ENCODE results near the gene TMEM94. TPM values are rescaled to one million over a fixed set of nuclear protein-coding genes. Genes with fewer than 3 reads are reported as not detected.

The TMEM94 gene
- total RNA-seq, 1 donor from 2014 or later, result 125 TPM

DNA sequence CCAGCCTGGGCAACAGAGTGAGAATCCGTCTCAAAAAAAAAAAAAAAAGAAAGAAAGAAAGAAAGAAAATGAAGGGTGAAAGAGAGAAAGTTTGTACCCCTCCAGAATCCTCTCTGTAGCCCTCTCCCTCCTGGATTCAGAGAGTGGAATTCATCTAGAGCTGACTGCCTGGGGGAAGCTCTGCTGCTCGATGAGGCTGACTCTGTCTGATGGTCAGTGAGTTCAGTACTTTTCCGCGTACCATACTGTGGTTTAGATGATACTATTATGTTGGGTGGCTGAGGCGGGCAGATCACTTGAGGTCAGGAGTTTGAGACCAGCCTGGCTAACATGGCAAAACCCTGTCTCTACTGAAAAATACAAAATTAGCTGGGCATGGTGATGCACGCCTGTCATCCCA, 14.8 kb downstream of the TMEM94 start:
- TF ChIP-seq CTCF (IDR thresholded peaks at IDR 0.05), result no peak
- H3K4me3 ChIP-seq, result no peak overlapping the region
- H3K27me3 ChIP-seq, result no peaks in the 10 kb centered on the region
- no peaks in the 10 kb centered on the region for H3K9me3 ChIP-seq
- H3K27ac ChIP-seq, result no peak overlapping the region
- intact Hi-C loops (cut with DNase I), result no loop called here
- H3K4me1 ChIP-seq, result peaks cover 0 to 23% of the 10 kb centered on the region in 2 donors
- no peak for DNase-seq (ENCODE audit: low spot score in 2 of 2)
- peaks cover 5 to 14% of the 10 kb centered on the region in 2 donors for H3K36me3 ChIP-seq

GRCh38 chr17:75472119-75472518, 15.7 kb downstream of the TMEM94 start:
- no peak overlapping the region for H3K4me3 ChIP-seq
- no peaks in the 10 kb centered on the region for H3K9me3 ChIP-seq
- TF ChIP-seq CTCF (IDR thresholded peaks at IDR 0.05), result no peak
- no peak for DNase-seq (ENCODE audit: low spot score in 2 of 2)
- no peak overlapping the region for H3K27ac ChIP-seq
- intact Hi-C loops (cut with DNase I), result no loop called here
- H3K36me3 ChIP-seq, result peaks cover 5 to 14% of the 10 kb centered on the region in 2 donors
- H3K4me1 ChIP-seq, result peaks cover 7 to 31% of the 10 kb centered on the region in 2 donors
- H3K27me3 ChIP-seq, result no peaks in the 10 kb centered on the region

DNA sequence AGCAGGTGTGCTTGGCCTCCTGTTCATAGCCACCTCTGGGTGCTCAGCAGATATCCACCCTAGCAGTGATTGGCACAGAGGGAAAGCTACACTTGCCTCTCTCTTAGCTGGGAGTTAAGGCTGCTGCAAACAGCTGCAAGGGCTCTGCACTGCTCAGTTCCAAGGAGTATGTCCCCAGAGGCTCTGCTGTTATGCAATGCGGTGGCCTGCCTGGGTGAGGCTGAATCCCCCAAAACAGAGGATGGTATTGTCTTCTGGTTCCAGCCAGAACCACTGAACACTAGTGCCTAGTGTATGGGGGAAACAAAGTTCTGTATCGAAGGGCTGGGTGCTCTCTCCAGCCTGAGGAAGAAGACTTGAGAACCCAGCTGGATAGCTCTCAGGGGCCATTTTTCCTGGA, 16.8 kb downstream of the TMEM94 start:
- Histone ChIP-seq H3K4me3 (no peak overlapping the region), H3K27me3 (no peaks in the 10 kb centered on the region), H3K36me3 (peaks cover 5 to 14% of the 10 kb centered on the region in 2 donors), H3K9me3 (no peaks in the 10 kb centered on the region), H3K4me1 (peaks cover 9 to 32% of the 10 kb centered on the region in 2 donors), H3K27ac (peak overlapping the region in 1 of 2 donors; percentile 23)
- DNase-seq (ENCODE audit: low spot score in 2 of 2), result no peak
- intact Hi-C loops (cut with DNase I), result no loop called here
- no peak for TF ChIP-seq CTCF (IDR thresholded peaks at IDR 0.05)

GRCh38 chr17:75474736-75475135, 18.3 kb downstream of the TMEM94 start:
- H3K4me3 ChIP-seq, result no peak overlapping the region
- H3K27ac ChIP-seq, result peak overlapping the region; percentile 80 to 85
- intact Hi-C loops (cut with DNase I), result loop anchor here (5.0 kb wide), 1 partner anchor 32 kb away; no protein-coding TSS in a partner anchor
- no peaks in the 10 kb centered on the region for H3K9me3 ChIP-seq
- H3K36me3 ChIP-seq, result peaks cover 5 to 14% of the 10 kb centered on the region in 2 donors
- H3K4me1 ChIP-seq, result peaks cover 9 to 25% of the 10 kb centered on the region in 2 donors
- no peaks in the 10 kb centered on the region for H3K27me3 ChIP-seq
- no peak for DNase-seq (ENCODE audit: low spot score in 2 of 2)
- no peak for TF ChIP-seq CTCF (IDR thresholded peaks at IDR 0.05)

GRCh38 chr17:75475144-75475835, 18.9 kb downstream of the TMEM94 start:
- no peaks in the 10 kb centered on the region for H3K27me3 ChIP-seq
- peaks cover 9 to 25% of the 10 kb centered on the region in 2 donors for H3K4me1 ChIP-seq
- no peak overlapping the region for H3K4me3 ChIP-seq
- no peaks in the 10 kb centered on the region for H3K9me3 ChIP-seq
- intact Hi-C loops (cut with DNase I), result loop anchor here (5.0 kb wide), 1 partner anchor 33 kb away; no protein-coding TSS in a partner anchor
- no peak for TF ChIP-seq CTCF (IDR thresholded peaks at IDR 0.05)
- H3K27ac ChIP-seq, result peak overlapping the region; percentile 80 to 85
- no peak for DNase-seq (ENCODE audit: low spot score in 2 of 2)
- peaks cover 5 to 14% of the 10 kb centered on the region in 2 donors for H3K36me3 ChIP-seq
